ENCODE results near the gene TFPI. TPM values are rescaled to one million over a fixed set of nuclear protein-coding genes. Genes with fewer than 3 reads are reported as not detected.

TFPI gene
- polyA plus RNA-seq, 2 of the 4 experiments (the other 2 are of a cell fraction): 14.3 to 104 TPM

GRCh38 chr2:187447336-187447735, 106.9 kb downstream of the TFPI start:
- no peak overlapping the region for H3K4me3 ChIP-seq

DNA sequence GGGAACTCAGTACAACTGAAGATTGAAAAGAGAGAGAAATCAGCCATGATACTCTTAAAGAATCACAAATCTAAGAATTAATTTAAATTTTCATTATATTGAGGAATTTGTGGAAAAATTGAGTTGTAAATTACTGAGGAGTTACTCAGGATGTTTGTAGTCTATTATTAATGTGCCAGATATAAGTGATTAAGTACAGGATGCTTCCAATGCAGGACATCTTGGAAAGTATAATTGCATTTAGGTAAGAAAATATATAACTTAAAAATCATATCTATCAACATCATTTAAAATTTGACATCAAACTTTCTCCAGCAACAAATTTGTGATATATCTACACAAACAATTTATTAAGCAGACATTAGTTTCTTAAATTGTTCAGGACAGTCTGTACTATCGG, 107.5 kb downstream of the TFPI start:
- Histone ChIP-seq H3K4me2 (no peak overlapping the region), H3K27ac (no peak overlapping the region), H3K4me1 (no peaks in the 10 kb centered on the region), H3K4me3 (no peak overlapping the region), H3K9me3 (no peaks in the 10 kb centered on the region)
- POLR2A ChIA-PET: no interaction called here
- FAIRE-seq: no peak
- TF ChIP-seq TP53 (CRISPR knock-in tag; IDR thresholded peaks at IDR 0.05) (no peak), ZC3H11A (IDR thresholded peaks at IDR 0.05) (no peak), JUNB (IDR thresholded peaks at IDR 0.05) (no peak), ELK1 (IDR thresholded peaks at IDR 0.05; ENCODE audit: low read depth, low read length) (no peak), BHLHE40 (IDR thresholded peaks at IDR 0.05; ENCODE audit: low read depth, low read length) (no peak), KDM5A (IDR thresholded peaks at IDR 0.05) (no peak), CHD2 (IDR thresholded peaks at IDR 0.05; ENCODE audit: low read length, partially characterized antibody) (no peak), MAZ (IDR thresholded peaks at IDR 0.05; ENCODE audit: borderline replicate concordance, low read depth, low read length) (no peak)
- TF ChIP-seq, protein P1, sequence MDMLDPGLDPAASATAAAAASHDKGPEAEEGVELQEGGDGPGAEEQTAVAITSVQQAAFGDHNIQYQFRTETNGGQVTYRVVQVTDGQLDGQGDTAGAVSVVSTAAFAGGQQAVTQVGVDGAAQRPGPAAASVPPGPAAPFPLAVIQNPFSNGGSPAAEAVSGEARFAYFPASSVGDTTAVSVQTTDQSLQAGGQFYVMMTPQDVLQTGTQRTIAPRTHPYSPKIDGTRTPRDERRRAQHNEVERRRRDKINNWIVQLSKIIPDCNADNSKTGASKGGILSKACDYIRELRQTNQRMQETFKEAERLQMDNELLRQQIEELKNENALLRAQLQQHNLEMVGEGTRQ (IDR thresholded peaks at IDR 0.05): no peak
- TF ChIP-seq, protein P2, sequence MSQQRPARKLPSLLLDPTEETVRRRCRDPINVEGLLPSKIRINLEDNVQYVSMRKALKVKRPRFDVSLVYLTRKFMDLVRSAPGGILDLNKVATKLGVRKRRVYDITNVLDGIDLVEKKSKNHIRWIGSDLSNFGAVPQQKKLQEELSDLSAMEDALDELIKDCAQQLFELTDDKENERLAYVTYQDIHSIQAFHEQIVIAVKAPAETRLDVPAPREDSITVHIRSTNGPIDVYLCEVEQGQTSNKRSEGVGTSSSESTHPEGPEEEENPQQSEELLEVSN (IDR thresholded peaks at IDR 0.05; ENCODE audit: borderline replicate concordance, low read depth): no peak
- TF ChIP-seq, protein P3, sequence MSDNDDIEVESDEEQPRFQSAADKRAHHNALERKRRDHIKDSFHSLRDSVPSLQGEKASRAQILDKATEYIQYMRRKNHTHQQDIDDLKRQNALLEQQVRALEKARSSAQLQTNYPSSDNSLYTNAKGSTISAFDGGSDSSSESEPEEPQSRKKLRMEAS (IDR thresholded peaks at IDR 0.05): no peak
- ATAC-seq: no peak
- CTCF ChIA-PET: no interaction called here
- DNase-seq (ENCODE audit: low read depth in 1 of 2, low spot score in 1 of 2): no peak
- 88% methylated on average over 1 of the region's 1 CpG for WGBS (ENCODE audit: missing lambda C conversion rate)

More at GRCh38 chr2:187447336-187447735, 106.9 kb downstream of the TFPI start:
- Histone ChIP-seq H3K9me3 (no peaks in the 10 kb centered on the region), H3K27ac (no peak overlapping the region), H3K4me2 (no peak overlapping the region; the same call in 2 of the 3 replicates), H3K4me1 (no peaks in the 10 kb centered on the region)
- ChIA-PET CTCF (interaction anchor here (1.1 to 1.3 kb wide), 3 partner anchors 53 to 584 kb away, joined by 3 to 8 read pairs (median 4); no protein-coding TSS in a partner anchor), POLR2A (no interaction called here)
- FAIRE-seq: no peak
- 74% methylated on average over 3 of the region's 3 CpGs for WGBS (ENCODE audit: missing lambda C conversion rate)
- no peak for DNase-seq (ENCODE audit: low read depth in 1 of 2, low spot score in 1 of 2)
- ATAC-seq: no peak
- TF ChIP-seq NFE2L2 (conservative IDR thresholded peaks at IDR 0.05; ENCODE audit: low read length) (no peak), MAFK (IDR thresholded peaks at IDR 0.05; ENCODE audit: partially characterized antibody) (no peak), MAZ (IDR thresholded peaks at IDR 0.05; ENCODE audit: borderline replicate concordance, low read depth, low read length) (no peak), CBX8 (IDR thresholded peaks at IDR 0.05) (no peak), ZFP36 (IDR thresholded peaks at IDR 0.05; ENCODE audit: borderline replicate concordance, partially characterized antibody) (no peak)

DNA sequence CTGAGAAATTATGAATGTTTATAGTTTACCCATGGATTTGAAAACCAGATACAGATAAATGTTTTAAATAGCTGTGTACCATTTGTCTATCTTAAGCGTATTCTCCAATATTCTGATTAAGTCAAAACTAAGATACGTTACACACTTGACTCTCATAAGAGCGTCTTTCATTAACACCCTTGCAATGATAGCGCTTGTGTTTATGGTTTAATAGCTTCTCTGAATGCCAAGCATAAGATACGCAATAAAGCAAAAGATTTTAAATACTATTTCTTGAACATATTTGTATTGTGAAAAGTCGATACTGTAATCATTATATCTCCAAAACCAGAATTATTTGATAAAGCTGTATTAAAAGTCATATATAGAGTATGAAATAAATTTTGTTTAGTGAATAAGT, 109.2 kb downstream of the TFPI start:
- ChIA-PET POLR2A (no interaction called here), CTCF (no interaction called here)
- 76% methylated on average over 6 of the region's 6 CpGs for WGBS (ENCODE audit: missing lambda C conversion rate)
- Histone ChIP-seq H3K4me2 (no peak overlapping the region), H3K4me1 (no peaks in the 10 kb centered on the region), H3K27ac (no peak overlapping the region), H3K4me3 (no peak overlapping the region), H3K9me3 (no peaks in the 10 kb centered on the region)
- FAIRE-seq (no peak), DNase-seq (ENCODE audit: low read depth in 1 of 2, low spot score in 1 of 2) (no peak), ATAC-seq (no peak)
- TF ChIP-seq HEYL (CRISPR knock-in tag; IDR thresholded peaks at IDR 0.05) (no peak), EHMT2 (IDR thresholded peaks at IDR 0.05; ENCODE audit: low read depth) (no peak), ELK1 (IDR thresholded peaks at IDR 0.05; ENCODE audit: low read depth, low read length) (no peak), NFE2L2 (conservative IDR thresholded peaks at IDR 0.05; ENCODE audit: low read length) (no peak), JUNB (IDR thresholded peaks at IDR 0.05) (no peak), RNF2 (IDR thresholded peaks at IDR 0.05; ENCODE audit: borderline replicate concordance, low read depth) (no peak), CBX2 (IDR thresholded peaks at IDR 0.05; ENCODE audit: borderline replicate concordance, low read depth) (no peak), KDM5A (IDR thresholded peaks at IDR 0.05) (no peak), NPAS2 (CRISPR knock-in tag; IDR thresholded peaks at IDR 0.05; ENCODE audit: borderline replicate concordance) (no peak), MAZ (IDR thresholded peaks at IDR 0.05; ENCODE audit: borderline replicate concordance, low read depth, low read length) (no peak), ZFP36 (IDR thresholded peaks at IDR 0.05; ENCODE audit: borderline replicate concordance, partially characterized antibody) (no peak), ZSCAN20 (CRISPR knock-in tag; IDR thresholded peaks at IDR 0.05) (no peak), HOXB5 (CRISPR knock-in tag; IDR thresholded peaks at IDR 0.05) (no peak)
- TF ChIP-seq, protein P1 (IDR thresholded peaks at IDR 0.05): no peak

All from A549 (cell line).